GM18505 (cell line): ENCODE data around the gene ADAT1.
A peak's percentile ranks its signal among the peaks of the same experiment; 100 is the strongest.

Experiments used
- ATAC-seq: cut with Tn5 transposase; IDR thresholded peaks from one replicate; pipeline ENCODE4 v1.9.1; 2021; ENCODE audit not compliant: unreplicated experiment
- POLR2A ChIP-seq: IDR thresholded peaks from 4 replicates; pipeline ENCODE4 v1.6.1; 2011; ENCODE audit warnings: borderline replicate concordance; ENCODE audit not compliant: insufficient read depth, insufficient read length; ENCODE audit errors: extremely low read depth

ADAT1 gene

DNA sequence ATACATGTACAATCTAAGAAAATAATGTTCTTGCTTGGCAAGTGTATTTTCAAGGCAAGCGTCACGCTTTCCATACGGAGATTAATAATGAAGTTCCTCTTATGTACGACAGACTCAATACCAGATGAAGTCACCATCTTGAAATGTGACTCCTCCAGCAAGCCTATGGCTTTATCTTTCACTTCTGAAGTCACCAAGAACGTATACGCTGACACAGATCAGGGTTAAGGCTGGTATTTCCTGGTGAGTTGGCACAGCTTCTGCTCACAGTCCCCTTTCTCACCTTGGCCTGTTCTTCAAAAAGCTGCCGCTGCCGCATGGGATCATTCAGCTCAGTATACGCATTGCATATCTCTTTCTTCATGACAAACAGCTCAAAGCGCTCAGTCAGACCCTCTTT lies 6.1 kb upstream of the ADAT1 start:
- no peak for ATAC-seq
- no peak for TF ChIP-seq POLR2A

DNA sequence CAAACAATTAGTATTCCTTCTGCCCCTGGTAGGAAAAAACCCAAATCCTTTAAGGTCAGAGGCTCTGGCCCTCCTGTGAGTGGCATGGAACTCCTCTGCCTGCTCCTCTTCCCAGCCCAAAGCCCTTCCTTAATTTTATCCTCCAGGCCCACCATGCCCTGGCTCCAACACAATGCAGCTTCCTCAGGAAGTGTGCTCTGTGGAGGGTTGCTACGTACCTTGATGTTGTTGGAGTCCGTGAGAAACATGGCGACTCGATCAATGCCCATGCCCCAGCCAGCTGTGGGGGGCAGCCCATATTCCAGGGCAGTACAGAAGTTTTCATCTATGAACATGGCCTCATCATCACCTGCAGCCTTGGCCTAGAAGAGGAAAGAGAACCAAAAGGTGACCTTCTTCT lies 5.3 kb upstream of the ADAT1 start:
- ATAC-seq: no peak
- no peak for TF ChIP-seq POLR2A

DNA sequence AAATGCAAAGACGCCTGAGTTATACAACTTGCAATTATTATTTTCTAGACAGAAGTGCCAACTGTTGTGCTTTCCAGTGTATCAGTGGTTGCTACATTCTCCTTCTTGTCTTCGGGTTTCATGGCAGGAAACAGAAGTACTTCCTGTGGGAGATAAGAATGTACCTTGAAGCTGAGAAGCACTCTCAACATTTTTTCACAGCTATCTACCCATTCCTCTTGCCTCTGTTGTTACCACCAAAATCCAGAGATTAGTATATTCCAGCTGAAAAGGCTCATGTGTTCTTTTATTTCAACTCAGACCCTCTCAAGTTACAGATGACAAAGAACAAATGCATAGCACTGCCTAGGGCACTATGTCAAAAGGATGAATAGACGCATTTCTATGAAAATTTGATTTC lies 4.8 kb upstream of the ADAT1 start:
- no peak for TF ChIP-seq POLR2A
- ATAC-seq: no peak

DNA sequence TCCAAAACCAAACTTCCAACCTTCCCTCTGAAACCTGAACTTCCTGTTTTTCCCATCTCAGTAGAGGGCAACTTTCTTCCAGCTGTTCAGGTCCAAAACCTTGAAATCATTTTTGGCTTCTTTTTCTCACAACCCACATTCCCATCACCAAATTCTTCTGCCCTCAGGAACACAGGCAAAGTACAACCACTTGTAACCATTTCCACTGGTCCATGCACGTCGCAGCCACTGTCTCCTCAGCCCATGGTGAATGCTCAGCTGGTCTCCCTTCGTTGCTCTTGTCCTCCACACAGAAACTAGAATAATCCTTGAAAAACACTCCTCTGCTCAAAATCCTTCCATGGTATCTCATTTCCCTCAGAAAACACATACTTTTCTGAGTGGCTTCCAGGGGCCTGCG lies 3.7 kb upstream of the ADAT1 start:
- TF ChIP-seq POLR2A: no peak
- ATAC-seq: no peak

DNA sequence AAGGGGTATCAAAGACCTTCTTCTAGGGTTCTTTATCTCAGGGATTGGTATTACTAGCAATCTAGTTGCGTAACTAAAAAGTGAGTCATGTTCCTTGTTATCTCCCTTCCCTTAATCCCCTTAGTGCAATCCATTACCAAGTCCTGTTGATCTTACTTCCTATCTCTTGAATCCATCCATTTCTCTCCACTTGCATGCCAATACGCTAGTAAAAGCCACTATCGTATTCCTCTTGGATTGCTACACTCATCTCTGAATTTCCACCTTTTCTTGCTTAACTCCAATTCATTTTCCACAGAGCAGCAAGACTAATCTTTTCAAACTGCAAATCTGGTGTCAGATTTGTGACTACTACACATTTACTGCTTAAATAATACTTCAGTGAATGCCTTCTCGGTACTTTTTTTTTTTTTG lies 1.8 kb upstream of the ADAT1 start:
- no peak for ATAC-seq

DNA sequence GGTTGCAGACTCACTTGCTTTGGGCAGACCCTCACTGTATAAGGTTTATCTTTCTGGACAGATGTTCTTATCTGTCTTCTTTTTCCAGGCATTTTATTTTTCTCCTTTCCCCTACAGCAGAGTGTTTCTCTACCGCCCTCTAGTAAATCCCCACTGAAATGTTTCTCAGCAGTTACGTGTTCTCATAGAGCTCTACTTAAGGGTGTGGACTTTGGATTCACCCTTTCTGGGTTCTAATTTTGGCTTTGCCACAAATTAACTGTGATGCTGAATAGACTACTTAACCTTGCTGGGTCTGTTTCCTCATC lies 2.0 kb downstream of the ADAT1 start:
- ATAC-seq: no peak
- TF ChIP-seq POLR2A: no peak

More for the DNA sequence above, 1.8 kb upstream of the ADAT1 start:
- TF ChIP-seq POLR2A: no peak

DNA sequence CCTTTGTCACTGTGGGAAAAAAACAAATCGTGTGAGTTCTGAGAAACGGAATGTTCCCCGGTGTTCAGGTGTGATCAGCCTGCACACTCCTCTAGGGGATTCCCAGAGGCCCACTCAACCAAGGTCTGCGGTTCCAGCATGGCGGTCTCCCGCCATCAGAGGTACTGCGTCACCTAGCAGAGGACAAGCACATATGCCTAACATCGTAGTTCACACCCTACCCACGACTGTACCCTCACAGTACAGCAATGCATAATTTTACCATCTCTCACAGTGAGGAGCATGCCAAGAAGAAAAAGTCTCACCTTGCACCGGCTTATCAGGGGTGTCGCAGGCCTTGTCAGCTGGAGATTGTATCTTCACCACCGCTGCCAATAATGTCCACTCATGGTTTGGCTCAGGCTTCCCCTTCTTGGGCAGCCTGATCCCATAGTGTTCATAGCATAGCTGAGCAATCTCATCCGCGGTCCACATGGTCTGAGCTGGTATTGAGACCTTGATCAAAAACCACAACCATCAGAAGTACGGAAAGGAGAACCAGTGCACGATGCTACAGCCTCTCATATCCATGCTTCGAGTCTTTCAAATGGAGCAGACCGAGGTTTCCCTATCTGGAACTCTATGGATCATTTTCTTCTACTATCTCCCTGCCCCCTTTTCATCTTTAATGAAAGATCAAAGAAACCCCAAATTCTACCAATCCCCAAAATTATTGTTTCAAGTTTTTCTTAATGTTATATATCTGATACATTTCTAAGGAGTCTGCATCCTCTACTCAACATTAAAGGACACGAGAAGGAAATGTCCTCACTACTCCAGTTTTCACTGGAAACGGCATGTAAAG lies 2.5 kb downstream of the ADAT1 start:
- no peak for ATAC-seq
- TF ChIP-seq POLR2A: peak; percentile 18

DNA sequence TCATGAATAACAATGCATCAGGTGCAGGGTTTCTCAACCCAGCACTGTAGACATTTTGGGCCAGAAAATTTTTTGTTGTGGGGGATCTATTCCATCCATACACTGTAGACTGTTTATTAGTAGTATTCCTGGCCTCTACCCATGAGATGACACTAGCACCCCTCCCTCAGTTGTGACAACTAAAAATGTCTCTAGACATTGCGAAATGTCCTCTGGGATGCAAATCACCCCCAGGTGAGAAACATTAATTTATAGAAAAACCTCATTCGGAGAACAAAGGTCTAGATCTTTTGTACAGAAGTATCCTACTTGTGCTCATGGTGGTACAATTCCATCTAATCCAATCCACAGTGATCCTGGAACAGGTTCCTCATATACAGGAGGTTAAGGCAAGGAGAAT lies 4.3 kb downstream of the ADAT1 start:
- TF ChIP-seq POLR2A: no peak
- ATAC-seq: no peak

DNA sequence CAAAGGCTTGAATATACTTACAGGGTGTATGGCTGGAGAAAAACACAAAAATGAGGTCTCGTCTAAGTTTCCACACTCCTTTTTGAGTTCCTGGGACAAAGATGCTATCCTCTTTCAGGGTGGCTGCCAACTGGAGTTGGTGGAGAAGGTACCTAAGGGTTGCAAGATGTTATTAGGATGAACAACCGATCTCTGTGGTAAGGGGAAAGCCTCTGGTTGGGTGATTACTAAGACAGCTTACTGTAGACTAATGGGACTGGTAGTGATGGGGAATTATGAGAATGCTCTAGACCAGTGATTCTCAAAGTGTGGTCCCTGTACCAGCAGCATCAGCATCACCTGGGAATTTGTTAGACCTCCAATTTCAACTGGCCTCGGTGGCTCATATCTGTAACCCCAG lies 6.0 kb downstream of the ADAT1 start:
- no peak for TF ChIP-seq POLR2A
- ATAC-seq: no peak

DNA sequence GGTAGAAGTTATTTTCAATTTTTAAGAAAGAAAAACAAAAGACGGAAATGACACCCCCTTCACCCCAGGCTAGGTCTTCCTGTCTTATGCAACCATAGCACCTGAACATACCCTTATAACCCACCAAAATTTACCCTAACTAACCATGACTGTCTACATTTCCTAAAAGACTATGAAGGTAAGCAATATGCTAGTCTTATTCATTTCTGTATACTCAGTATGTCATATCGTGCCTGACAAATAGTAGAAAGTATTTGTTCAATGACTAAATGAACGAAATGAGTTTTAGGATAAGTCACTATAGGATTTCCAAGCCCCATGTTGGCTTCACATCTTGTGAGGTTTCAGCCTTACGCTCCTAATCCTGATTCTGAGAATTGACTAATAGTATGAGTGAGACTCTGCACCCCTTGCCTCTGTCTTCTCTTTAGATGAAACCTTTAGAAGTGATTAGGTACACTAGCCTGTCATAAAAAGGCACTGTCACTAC lies 6.5 kb downstream of the ADAT1 start:
- TF ChIP-seq POLR2A: no peak
- ATAC-seq: no peak

DNA sequence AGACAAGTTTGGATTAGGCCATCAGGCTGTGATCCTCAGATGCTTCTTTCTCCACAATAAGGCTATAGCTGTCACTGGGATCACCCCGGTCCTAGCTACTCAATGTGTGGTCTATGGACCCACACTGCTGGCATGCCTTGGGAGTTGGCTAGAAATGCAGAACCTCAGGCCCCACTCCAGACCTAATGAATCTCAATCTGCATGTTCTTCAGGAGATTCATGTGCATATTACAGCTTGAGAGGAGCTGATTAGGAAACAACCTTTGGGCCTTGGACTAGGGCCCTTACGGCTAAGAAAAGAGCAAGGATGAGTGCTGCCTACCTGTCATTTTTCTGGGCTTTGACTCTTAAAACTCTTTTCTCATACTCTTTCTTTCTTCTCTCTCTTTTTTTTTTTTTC lies 7.5 kb downstream of the ADAT1 start:
- no peak for ATAC-seq
- no peak for TF ChIP-seq POLR2A

DNA sequence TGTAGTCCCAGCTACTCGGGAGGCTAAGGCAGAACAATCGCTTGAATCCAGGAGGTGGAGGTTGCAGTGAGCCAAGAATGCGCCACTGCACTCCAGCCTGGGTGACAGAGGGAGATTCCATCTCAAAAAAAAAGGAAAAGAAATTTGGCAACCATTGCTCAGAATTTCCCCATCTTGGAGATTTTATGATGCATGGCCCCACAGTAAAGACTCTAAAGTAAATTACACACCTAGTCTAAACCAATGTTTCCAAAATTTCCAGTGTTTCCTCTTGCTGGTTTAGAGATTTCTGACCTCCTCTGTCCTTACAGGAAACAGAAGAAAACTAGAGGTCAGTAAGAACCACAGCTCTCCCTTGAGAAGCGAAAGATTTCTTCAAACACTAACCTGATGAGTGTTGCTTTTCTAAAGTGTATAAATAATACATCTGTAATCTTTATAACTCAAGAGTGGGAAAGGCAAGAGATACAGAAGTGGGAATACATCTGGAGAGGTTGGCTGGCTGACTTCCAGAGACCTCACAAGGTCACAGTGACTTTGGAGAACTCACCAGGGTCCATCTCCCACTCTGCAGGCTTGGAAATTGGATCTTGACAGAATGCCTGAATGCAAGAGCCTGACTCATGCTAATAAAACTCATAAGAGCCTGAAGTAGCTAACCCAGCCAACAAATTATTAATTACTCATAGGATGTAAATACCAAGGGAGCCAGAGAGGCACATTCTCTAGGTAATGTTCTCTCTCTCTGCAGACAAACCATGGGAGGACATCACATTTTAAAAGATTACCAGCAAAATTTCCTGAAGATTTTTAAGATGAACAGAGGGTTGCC lies 8.8 kb downstream of the ADAT1 start:
- no peak for TF ChIP-seq POLR2A
- ATAC-seq: no peak

DNA sequence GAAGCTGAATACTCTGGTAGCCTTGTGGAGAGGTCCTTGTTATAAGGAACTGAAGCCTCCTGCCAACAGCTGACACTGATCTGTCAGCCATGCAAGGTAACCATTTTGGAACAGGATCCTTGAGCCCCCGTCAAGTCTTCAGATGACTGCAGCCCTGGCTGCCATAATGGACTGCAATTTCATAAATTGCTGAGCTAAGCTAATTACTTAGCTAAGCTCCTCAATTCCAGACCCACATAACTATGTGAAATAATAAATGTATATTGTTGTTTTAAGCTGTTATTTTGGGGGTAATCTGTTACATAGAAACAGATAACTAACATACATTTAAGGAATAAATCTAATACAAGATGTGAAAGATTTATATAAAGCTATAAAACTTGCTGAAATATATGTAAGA lies 16.6 kb downstream of the ADAT1 start:
- ATAC-seq: no peak
- no peak for TF ChIP-seq POLR2A

DNA sequence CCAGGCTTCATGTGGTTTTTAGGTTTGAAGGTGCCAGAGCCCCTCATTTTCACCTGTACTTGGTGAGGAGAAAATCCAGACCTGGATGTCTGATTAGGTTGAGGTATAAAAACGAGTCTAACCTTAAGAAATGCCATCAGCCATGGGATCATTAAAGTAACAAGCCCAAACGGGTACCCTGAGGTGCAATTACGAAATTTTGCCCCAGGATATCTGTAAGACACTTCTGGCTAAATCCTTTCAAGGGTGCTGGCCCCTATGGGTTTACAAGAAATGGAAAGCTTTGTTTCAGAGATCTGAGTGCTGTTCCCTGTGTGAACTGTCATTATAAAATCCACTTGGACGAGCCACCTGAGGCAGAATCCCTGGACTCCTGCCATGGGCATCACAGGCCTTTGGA lies 19.8 kb downstream of the ADAT1 start:
- no peak for ATAC-seq
- no peak for TF ChIP-seq POLR2A
